Spleen (tissue), 7 donors: ENCODE measurements around the gene ARNT2.

Source experiments
- POLR2A ChIP-seq, 3 donors: fragments of 450-650 bp; IDR thresholded peaks; one replicate each; pipeline ENCODE4 v1.5.1; 2017; ENCODE audit warnings: antibody characterized with exemption in 3 of 3, mild to moderate bottlenecking in 1 of 3
- TF ChIP-seq, protein P1 (sequence below), 11 experiments: fragments of 200-600 bp in 7 of 11; fragments of 450-650 bp in 4 of 11; sonication (generic) in 4 of 11; IDR thresholded peaks in 8 of 11; conservative IDR thresholded peaks in 3 of 11; 1 replicate in 7 of 11; 2 replicates in 4 of 11; pipeline versions ENCODE4 v1.4.0 to v1.8.0; 2016 to 2021; ENCODE audit warnings: antibody characterized with exemption in 11 of 11, inconsistent platforms in 4 of 11, mild to moderate bottlenecking in 1 of 11
- donor health status: DM: no; HTN: no; CAD: no; lungs with moderate emphysema.
- donor health status: DM: no; HTN: no; CAD: no.
- donor health status: DM: no; HTN: no; CAD: no.

DNA sequence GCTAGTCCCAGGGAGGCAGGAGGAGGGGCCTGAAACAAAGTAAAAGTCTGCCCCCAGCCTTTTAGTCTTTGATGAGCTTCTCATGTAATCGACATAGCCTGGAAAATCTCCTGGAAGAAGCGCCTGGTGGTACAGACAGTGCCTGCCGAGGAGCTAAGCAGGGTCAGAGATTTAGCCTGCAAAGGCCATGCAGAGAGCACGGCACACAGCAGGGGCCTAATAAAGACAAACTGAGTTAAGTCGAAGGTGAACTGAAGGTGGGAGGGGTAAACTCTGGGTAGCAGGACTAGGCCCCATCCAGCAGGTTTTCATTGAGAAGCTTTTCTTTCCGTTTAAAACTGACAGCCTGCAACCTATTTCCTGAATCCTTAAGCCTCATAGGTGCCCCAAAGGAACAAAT lies 175.4 kb downstream of the ARNT2 start:
- no peak for TF ChIP-seq POLR2A (IDR thresholded peaks at IDR 0.05)
- TF ChIP-seq, protein P1, sequence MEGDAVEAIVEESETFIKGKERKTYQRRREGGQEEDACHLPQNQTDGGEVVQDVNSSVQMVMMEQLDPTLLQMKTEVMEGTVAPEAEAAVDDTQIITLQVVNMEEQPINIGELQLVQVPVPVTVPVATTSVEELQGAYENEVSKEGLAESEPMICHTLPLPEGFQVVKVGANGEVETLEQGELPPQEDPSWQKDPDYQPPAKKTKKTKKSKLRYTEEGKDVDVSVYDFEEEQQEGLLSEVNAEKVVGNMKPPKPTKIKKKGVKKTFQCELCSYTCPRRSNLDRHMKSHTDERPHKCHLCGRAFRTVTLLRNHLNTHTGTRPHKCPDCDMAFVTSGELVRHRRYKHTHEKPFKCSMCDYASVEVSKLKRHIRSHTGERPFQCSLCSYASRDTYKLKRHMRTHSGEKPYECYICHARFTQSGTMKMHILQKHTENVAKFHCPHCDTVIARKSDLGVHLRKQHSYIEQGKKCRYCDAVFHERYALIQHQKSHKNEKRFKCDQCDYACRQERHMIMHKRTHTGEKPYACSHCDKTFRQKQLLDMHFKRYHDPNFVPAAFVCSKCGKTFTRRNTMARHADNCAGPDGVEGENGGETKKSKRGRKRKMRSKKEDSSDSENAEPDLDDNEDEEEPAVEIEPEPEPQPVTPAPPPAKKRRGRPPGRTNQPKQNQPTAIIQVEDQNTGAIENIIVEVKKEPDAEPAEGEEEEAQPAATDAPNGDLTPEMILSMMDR (IDR thresholded peaks at IDR 0.05 in 8 of 11, conservative IDR thresholded peaks at IDR 0.05 in 3 of 11), result no peak
